Measurements from ENCODE around the gene NOX5. TPM values are rescaled to one million over a fixed set of nuclear protein-coding genes. Genes with fewer than 3 reads are reported as not detected.

The NOX5 gene
- total RNA-seq, 1 donor from 2014 or later, result not detected

DNA sequence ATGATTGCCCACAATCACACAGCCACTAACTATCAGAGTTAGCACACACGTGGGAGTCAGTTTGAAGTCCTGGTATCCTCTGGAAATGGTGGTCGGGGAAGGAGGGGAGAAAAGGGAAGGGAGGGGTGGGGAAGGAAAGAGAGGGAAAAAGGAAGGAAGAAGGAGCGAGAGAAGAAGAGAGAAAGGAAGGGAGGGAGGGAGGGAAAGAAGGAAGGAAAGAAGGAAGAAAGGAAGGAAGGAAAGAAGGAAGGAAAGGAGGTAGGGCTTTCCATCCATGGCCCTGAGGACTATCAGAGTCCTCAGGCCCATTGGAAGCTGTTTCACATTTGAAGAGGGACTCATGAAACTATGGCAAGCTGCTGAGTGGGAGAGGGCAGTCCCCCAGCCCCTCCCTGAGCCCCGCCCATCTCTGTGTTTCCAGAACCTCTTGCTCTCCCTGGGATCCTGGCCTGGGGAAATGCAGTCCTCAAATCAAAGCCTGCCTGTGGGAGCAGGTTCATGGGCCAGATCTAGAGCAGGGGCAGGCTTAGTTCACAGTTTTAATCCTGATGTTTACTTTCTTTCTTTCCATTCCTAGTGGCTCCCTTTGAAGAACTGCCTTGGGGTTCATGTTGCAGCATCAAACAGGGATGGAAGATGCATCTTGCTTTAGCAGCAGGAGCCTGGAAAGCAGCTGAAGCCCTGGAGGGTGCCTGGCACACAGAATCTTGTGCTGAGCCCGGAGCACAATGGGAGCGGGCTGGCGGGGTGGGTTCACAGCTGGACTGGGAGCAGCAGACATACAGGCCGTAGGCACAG is 79.8 kb downstream of the NOX5 start:
- Mint-ChIP-seq H3K4me3 (no peak overlapping the region), H3K4me1 (peaks cover 11% of the 10 kb centered on the region), H3K36me3 (ENCODE audit: low read depth) (no peaks in the 10 kb centered on the region), H3K27ac (ENCODE audit: unreplicated experiment) (no peak overlapping the region), H3K27me3 (ENCODE audit: low read depth) (peaks cover 40% of the 10 kb centered on the region), H3K9me3 (no peaks in the 10 kb centered on the region)
- no peak for DNase-seq (ENCODE audit: low read depth, low spot score)
- TF ChIP-seq, protein P1, sequence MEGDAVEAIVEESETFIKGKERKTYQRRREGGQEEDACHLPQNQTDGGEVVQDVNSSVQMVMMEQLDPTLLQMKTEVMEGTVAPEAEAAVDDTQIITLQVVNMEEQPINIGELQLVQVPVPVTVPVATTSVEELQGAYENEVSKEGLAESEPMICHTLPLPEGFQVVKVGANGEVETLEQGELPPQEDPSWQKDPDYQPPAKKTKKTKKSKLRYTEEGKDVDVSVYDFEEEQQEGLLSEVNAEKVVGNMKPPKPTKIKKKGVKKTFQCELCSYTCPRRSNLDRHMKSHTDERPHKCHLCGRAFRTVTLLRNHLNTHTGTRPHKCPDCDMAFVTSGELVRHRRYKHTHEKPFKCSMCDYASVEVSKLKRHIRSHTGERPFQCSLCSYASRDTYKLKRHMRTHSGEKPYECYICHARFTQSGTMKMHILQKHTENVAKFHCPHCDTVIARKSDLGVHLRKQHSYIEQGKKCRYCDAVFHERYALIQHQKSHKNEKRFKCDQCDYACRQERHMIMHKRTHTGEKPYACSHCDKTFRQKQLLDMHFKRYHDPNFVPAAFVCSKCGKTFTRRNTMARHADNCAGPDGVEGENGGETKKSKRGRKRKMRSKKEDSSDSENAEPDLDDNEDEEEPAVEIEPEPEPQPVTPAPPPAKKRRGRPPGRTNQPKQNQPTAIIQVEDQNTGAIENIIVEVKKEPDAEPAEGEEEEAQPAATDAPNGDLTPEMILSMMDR (conservative IDR thresholded peaks at IDR 0.05), result no peak

DNA sequence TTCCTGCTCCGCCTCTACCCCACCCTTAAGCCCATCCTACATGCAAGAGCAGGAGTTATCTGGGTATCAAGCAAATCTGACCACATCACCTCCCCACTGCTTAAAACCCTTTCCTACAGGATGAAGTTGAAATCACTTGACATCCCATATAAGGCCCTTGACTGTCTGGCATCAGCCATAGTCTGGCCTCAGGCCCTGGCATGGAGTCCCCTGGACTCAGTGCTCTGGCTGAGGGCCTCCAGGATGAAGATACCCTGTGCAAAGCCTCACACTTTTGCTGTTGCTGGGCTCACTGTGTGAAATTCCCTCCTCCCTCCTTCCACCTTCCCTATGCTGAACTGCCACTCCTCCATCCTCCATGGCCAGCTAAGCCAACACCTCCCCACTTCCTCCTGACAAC is 80.8 kb downstream of the NOX5 start:
- Mint-ChIP-seq H3K27ac (ENCODE audit: unreplicated experiment) (no peak overlapping the region), H3K27me3 (ENCODE audit: low read depth) (peaks cover 31% of the 10 kb centered on the region), H3K4me3 (no peak overlapping the region), H3K9me3 (no peaks in the 10 kb centered on the region), H3K4me1 (peaks cover 7% of the 10 kb centered on the region), H3K36me3 (ENCODE audit: low read depth) (no peaks in the 10 kb centered on the region)
- TF ChIP-seq, protein P1 (conservative IDR thresholded peaks at IDR 0.05), result no peak
- no peak for DNase-seq (ENCODE audit: low read depth, low spot score)

DNA sequence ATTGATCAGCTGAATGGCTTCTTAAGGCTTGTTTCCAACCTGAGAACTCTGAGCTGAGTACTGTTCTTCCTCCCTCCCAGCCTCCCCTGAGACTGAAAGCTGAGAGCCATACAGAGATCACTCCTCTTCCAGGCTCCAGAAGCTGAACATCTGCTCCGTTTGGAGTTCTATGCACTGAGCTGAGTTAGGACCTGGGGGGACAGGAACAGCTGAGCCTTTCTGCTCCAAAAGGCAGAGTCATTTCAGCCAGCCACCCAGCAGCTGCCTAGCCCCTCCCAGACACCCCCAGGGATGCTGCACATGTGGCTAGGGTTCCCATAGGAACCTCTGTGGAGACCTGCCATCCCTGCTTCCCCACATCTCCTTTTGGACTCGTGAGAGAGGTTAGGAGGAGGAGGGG is 81.7 kb downstream of the NOX5 start:
- TF ChIP-seq, protein P1 (conservative IDR thresholded peaks at IDR 0.05), result no peak
- peaks cover 25% of the 10 kb centered on the region for H3K27me3 Mint-ChIP-seq (ENCODE audit: low read depth)
- peaks cover 7% of the 10 kb centered on the region for H3K4me1 Mint-ChIP-seq
- no peak overlapping the region for H3K4me3 Mint-ChIP-seq
- H3K9me3 Mint-ChIP-seq, result no peaks in the 10 kb centered on the region
- no peak for DNase-seq (ENCODE audit: low read depth, low spot score)
- no peaks in the 10 kb centered on the region for H3K36me3 Mint-ChIP-seq (ENCODE audit: low read depth)
- no peak overlapping the region for H3K27ac Mint-ChIP-seq (ENCODE audit: unreplicated experiment)

DNA sequence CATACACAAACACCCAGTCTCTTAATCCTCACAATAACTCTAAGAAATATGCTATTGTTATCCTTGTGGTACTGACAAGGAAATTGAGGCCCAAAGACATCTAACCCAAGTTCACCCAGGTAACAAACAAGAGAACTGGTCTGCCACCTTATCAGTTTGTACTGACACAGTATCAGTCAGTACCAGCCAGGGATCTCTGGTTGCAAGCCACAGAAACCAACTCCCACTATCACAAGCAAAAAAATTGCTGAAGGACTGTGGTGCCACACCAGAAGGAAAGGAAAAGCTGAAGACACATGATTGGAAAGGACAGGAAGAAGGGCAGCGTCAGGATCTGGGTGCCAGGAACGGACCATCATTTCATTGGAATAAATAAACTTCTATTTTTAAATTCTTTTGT is 82.1 kb downstream of the NOX5 start:
- H3K4me3 Mint-ChIP-seq, result no peak overlapping the region
- DNase-seq (ENCODE audit: low read depth, low spot score), result no peak
- H3K36me3 Mint-ChIP-seq (ENCODE audit: low read depth), result no peaks in the 10 kb centered on the region
- TF ChIP-seq, protein P1 (conservative IDR thresholded peaks at IDR 0.05), result no peak
- H3K27me3 Mint-ChIP-seq (ENCODE audit: low read depth), result peaks cover 20% of the 10 kb centered on the region
- H3K27ac Mint-ChIP-seq (ENCODE audit: unreplicated experiment), result peak overlapping the region; percentile 76
- H3K9me3 Mint-ChIP-seq, result no peaks in the 10 kb centered on the region
- H3K4me1 Mint-ChIP-seq, result peaks cover 7% of the 10 kb centered on the region

DNA sequence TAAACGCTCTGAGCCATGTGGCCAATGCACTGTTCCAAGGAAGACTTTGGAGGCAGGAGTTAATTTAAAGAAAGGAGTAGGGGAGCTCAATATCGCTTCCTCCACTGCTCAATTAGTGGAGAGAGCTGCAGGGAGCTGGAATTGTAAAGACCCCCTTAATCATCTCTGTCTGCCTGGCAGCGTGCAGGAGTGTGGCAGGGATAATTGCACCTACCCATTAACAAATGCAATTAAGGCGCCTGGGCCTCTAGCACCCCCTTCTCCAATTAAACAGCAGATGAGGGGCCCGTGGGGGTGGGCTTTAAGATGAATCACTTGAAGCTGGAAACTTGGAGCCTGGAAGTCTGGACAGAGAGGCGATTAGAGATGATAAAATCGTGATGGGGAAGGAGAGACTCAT is 84.3 kb downstream of the NOX5 start:
- no peak for DNase-seq (ENCODE audit: low read depth, low spot score)
- H3K4me3 Mint-ChIP-seq, result no peak overlapping the region
- peaks cover 10% of the 10 kb centered on the region for H3K27me3 Mint-ChIP-seq (ENCODE audit: low read depth)
- H3K27ac Mint-ChIP-seq (ENCODE audit: unreplicated experiment), result no peak overlapping the region
- peaks cover 7% of the 10 kb centered on the region for H3K4me1 Mint-ChIP-seq
- TF ChIP-seq, protein P1 (conservative IDR thresholded peaks at IDR 0.05), result no peak
- H3K9me3 Mint-ChIP-seq, result no peaks in the 10 kb centered on the region
- H3K36me3 Mint-ChIP-seq (ENCODE audit: low read depth), result no peaks in the 10 kb centered on the region

Measured in neural crest cell (in vitro differentiated cells).